Activated CD4-positive, alpha-beta T cell treated with anti-CD3 and anti-CD28 coated beads for 36 hours (primary cell): ENCODE measurements around the gene ODC1. TPM values are rescaled to one million over a fixed set of nuclear protein-coding genes. Genes with fewer than 3 reads are reported as not detected.

Experiments used
- ATAC-seq: fragments of 200-7000 bp; cut with Tn5 transposase; one replicate; pipeline ENCODE4 v1.10.0; 2021; ENCODE audit warnings: mild to moderate bottlenecking, moderate library complexity
- CTCF ChIA-PET: fragments of 350-600 bp; sonication (Branson Sonifier 250); formaldehyde crosslinking; loops from one replicate; lab custom pipeline; 2021; ENCODE audit warnings: antibody characterized with exemption; lab: Charles Lee
- POLR2A ChIA-PET: fragments of 350-600 bp; sonication (Branson Sonifier 250); formaldehyde crosslinking; loops from one replicate; lab custom pipeline; 2021; ENCODE audit warnings: antibody characterized with exemption, inconsistent platforms; lab: Charles Lee
- DNase-seq: peaks from one replicate; pipeline ENCODE4 v3.0.0-alpha.2; 2020
- H3K27ac Mint-ChIP-seq: one replicate; pipeline ENCODE4 v1.8.0; 2021; ENCODE audit warnings: mixed read lengths
- H3K27me3 Mint-ChIP-seq: one replicate; pipeline ENCODE4 v1.8.0; 2021; ENCODE audit warnings: mixed read lengths
- H3K36me3 Mint-ChIP-seq: one replicate; pipeline ENCODE4 v1.8.0; 2021; ENCODE audit warnings: low read depth, mixed read lengths
- H3K4me1 Mint-ChIP-seq: one replicate; pipeline ENCODE4 v1.8.0; 2021; ENCODE audit warnings: mixed read lengths
- H3K4me3 Mint-ChIP-seq: one replicate; pipeline ENCODE4 v1.8.0; 2021; ENCODE audit warnings: mild to moderate bottlenecking, moderate library complexity, mixed read lengths
- H3K9me3 Mint-ChIP-seq: one replicate; pipeline ENCODE4 v1.8.0; 2021; ENCODE audit warnings: low read depth, mixed read lengths
- intact Hi-C, 2 experiments: fragments of 100-400 bp; cut with DNase I in 1 of 2; cut with micrococcal nuclease in 1 of 2; formaldehyde crosslinking; loops; one replicate each; pipeline versions ENCODE4 v1.14.2 to v1.15.1; 2022 to 2024; cut with DNase I, micrococcal nuclease
- total RNA-seq, 2 experiments: library from RNA; stranded (reverse); gene quantifications; one replicate each; pipeline ENCODE4 v1.2.3, GENCODE V29; 2021

Gene ODC1
- total RNA-seq, 2 experiments from 2014 or later, result 158 to 170 TPM

GRCh38 chr2:10424916-10425505, 23.1 kb downstream of the ODC1 start:
- H3K27me3 Mint-ChIP-seq, result no peaks in the 10 kb centered on the region
- no peak overlapping the region for H3K4me3 Mint-ChIP-seq
- H3K4me1 Mint-ChIP-seq, result no peaks in the 10 kb centered on the region
- CTCF ChIA-PET, result interaction anchor here (1.1 to 2.0 kb wide), 3 partner anchors 10 to 353 kb away, joined by 3 to 8 read pairs (median 4); no protein-coding TSS in a partner anchor
- ATAC-seq (no peak), DNase-seq (no peak)
- no peak overlapping the region for H3K27ac Mint-ChIP-seq
- intact Hi-C loops, result no loop called here
- POLR2A ChIA-PET, result no interaction called here
- H3K36me3 Mint-ChIP-seq, result peaks cover 20% of the 10 kb centered on the region
- no peaks in the 10 kb centered on the region for H3K9me3 Mint-ChIP-seq

GRCh38 chr2:10424051-10424450, 24.1 kb downstream of the ODC1 start:
- CTCF ChIA-PET, result interaction anchor here (0.5 to 1.5 kb wide), 4 partner anchors 12 to 352 kb away, joined by 3 to 4 read pairs (median 3); no protein-coding TSS in a partner anchor
- Mint-ChIP-seq H3K36me3 (peaks cover 24% of the 10 kb centered on the region), H3K4me1 (no peaks in the 10 kb centered on the region), H3K4me3 (no peak overlapping the region), H3K27ac (no peak overlapping the region), H3K9me3 (no peaks in the 10 kb centered on the region), H3K27me3 (no peaks in the 10 kb centered on the region)
- POLR2A ChIA-PET, result no interaction called here
- ATAC-seq (no peak), DNase-seq (no peak)
- intact Hi-C loops, result no loop called here

- ATAC-seq (no peak), DNase-seq (no peak)
- no peak overlapping the region for H3K4me3 Mint-ChIP-seq
- intact Hi-C loops, result no loop called here
- H3K27ac Mint-ChIP-seq, result no peak overlapping the region
- no peaks in the 10 kb centered on the region for H3K4me1 Mint-ChIP-seq
- CTCF ChIA-PET, result interaction anchor here (0.5 to 1.5 kb wide), 4 partner anchors 12 to 439 kb away, joined by 3 read pairs; no protein-coding TSS in a partner anchor
- H3K27me3 Mint-ChIP-seq, result no peaks in the 10 kb centered on the region
- POLR2A ChIA-PET, result no interaction called here
- no peaks in the 10 kb centered on the region for H3K9me3 Mint-ChIP-seq
- peaks cover 24% of the 10 kb centered on the region for H3K36me3 Mint-ChIP-seq
Measured at GRCh38 chr2:10423400-10423774, 24.7 kb downstream of the ODC1 start.

- H3K36me3 Mint-ChIP-seq, result peaks cover 24% of the 10 kb centered on the region
- H3K27me3 Mint-ChIP-seq, result no peaks in the 10 kb centered on the region
- CTCF ChIA-PET, result interaction anchor here (0.9 kb wide), 1 partner anchor 439 kb away, joined by 3 read pairs; no protein-coding TSS in a partner anchor
- POLR2A ChIA-PET, result no interaction called here
- no peak for DNase-seq
- H3K27ac Mint-ChIP-seq, result no peak overlapping the region
- no peaks in the 10 kb centered on the region for H3K4me1 Mint-ChIP-seq
- intact Hi-C loops, result no loop called here
- no peaks in the 10 kb centered on the region for H3K9me3 Mint-ChIP-seq
- no peak overlapping the region for H3K4me3 Mint-ChIP-seq
- no peak for ATAC-seq
Measured at GRCh38 chr2:10422732-10423399, 25.3 kb downstream of the ODC1 start.

- intact Hi-C loops, result no loop called here
- ChIA-PET CTCF (interaction anchor here (0.9 kb wide), 1 partner anchor 438 kb away, joined by 3 read pairs; no protein-coding TSS in a partner anchor), POLR2A (no interaction called here)
- no peak overlapping the region for H3K27ac Mint-ChIP-seq
- no peaks in the 10 kb centered on the region for H3K27me3 Mint-ChIP-seq
- H3K9me3 Mint-ChIP-seq, result no peaks in the 10 kb centered on the region
- peaks cover 24% of the 10 kb centered on the region for H3K36me3 Mint-ChIP-seq
- ATAC-seq (no peak), DNase-seq (no peak)
- H3K4me3 Mint-ChIP-seq, result no peak overlapping the region
- no peaks in the 10 kb centered on the region for H3K4me1 Mint-ChIP-seq
Measured at GRCh38 chr2:10422251-10422650, 25.9 kb downstream of the ODC1 start.

- intact Hi-C loops, result no loop called here
- Mint-ChIP-seq H3K27me3 (no peaks in the 10 kb centered on the region), H3K27ac (no peak overlapping the region), H3K4me1 (no peaks in the 10 kb centered on the region), H3K9me3 (no peaks in the 10 kb centered on the region), H3K4me3 (no peak overlapping the region), H3K36me3 (peaks cover 23% of the 10 kb centered on the region)
- ATAC-seq, result no peak
- no peak for DNase-seq
- POLR2A ChIA-PET, result no interaction called here
- CTCF ChIA-PET, result interaction anchor here (1.0 to 1.6 kb wide), 2 partner anchors 11 to 27 kb away, joined by 3 to 6 read pairs; no protein-coding TSS in a partner anchor
Measured at GRCh38 chr2:10419553-10420257, 28.4 kb downstream of the ODC1 start.

GRCh38 chr2:10417551-10418335, 30.4 kb downstream of the ODC1 start:
- Mint-ChIP-seq H3K4me3 (no peak overlapping the region), H3K9me3 (no peaks in the 10 kb centered on the region), H3K36me3 (peaks cover 16% of the 10 kb centered on the region), H3K4me1 (peaks cover 6% of the 10 kb centered on the region), H3K27ac (no peak overlapping the region), H3K27me3 (no peaks in the 10 kb centered on the region)
- ChIA-PET CTCF (interaction anchor here (1.6 kb wide), 1 partner anchor 9 kb away, joined by 6 read pairs; no protein-coding TSS in a partner anchor), POLR2A (no interaction called here)
- no peak for ATAC-seq
- intact Hi-C loops, result no loop called here
- DNase-seq, result no peak

GRCh38 chr2:10415640-10416039, 32.5 kb downstream of the ODC1 start:
- intact Hi-C loops, result no loop called here
- no peaks in the 10 kb centered on the region for H3K9me3 Mint-ChIP-seq
- peaks cover 15% of the 10 kb centered on the region for H3K36me3 Mint-ChIP-seq
- ChIA-PET POLR2A (no interaction called here), CTCF (interaction anchor here (0.7 to 1.5 kb wide), 2 partner anchors 20 to 184 kb away, joined by 3 to 6 read pairs; no protein-coding TSS in a partner anchor)
- ATAC-seq, result no peak
- H3K4me3 Mint-ChIP-seq, result no peak overlapping the region
- DNase-seq, result no peak
- H3K27ac Mint-ChIP-seq, result no peak overlapping the region
- H3K4me1 Mint-ChIP-seq, result peaks cover 11% of the 10 kb centered on the region
- no peaks in the 10 kb centered on the region for H3K27me3 Mint-ChIP-seq

- Mint-ChIP-seq H3K9me3 (no peaks in the 10 kb centered on the region), H3K27me3 (no peaks in the 10 kb centered on the region), H3K4me1 (peaks cover 17% of the 10 kb centered on the region), H3K36me3 (peaks cover 14% of the 10 kb centered on the region), H3K27ac (no peak overlapping the region), H3K4me3 (no peak overlapping the region)
- CTCF ChIA-PET, result interaction anchor here (0.7 kb wide), 1 partner anchor 185 kb away, joined by 3 read pairs; no protein-coding TSS in a partner anchor
- DNase-seq (no peak), ATAC-seq (no peak)
- POLR2A ChIA-PET, result no interaction called here
- intact Hi-C loops, result no loop called here
Measured at GRCh38 chr2:10415048-10415447, 33.1 kb downstream of the ODC1 start.

GRCh38 chr2:10414591-10414990, 33.5 kb downstream of the ODC1 start:
- CTCF ChIA-PET, result interaction anchor here (0.7 kb wide), 1 partner anchor 111 kb away, joined by 4 read pairs; no protein-coding TSS in a partner anchor
- Mint-ChIP-seq H3K36me3 (peaks cover 11% of the 10 kb centered on the region), H3K27me3 (no peaks in the 10 kb centered on the region), H3K27ac (no peak overlapping the region), H3K4me1 (peaks cover 19% of the 10 kb centered on the region), H3K9me3 (no peaks in the 10 kb centered on the region), H3K4me3 (no peak overlapping the region)
- intact Hi-C loops, result no loop called here
- ATAC-seq, result no peak
- POLR2A ChIA-PET, result no interaction called here
- no peak for DNase-seq

- POLR2A ChIA-PET, result no interaction called here
Measured at GRCh38 chr2:10413991-10414451, 34.1 kb downstream of the ODC1 start.

More at GRCh38 chr2:10413991-10414451, 34.1 kb downstream of the ODC1 start:
- H3K4me1 Mint-ChIP-seq, result peaks cover 25% of the 10 kb centered on the region
- DNase-seq (no peak), ATAC-seq (no peak)
- H3K9me3 Mint-ChIP-seq, result no peaks in the 10 kb centered on the region
- intact Hi-C loops, result no loop called here
- CTCF ChIA-PET, result interaction anchor here (0.7 kb wide), 1 partner anchor 110 kb away, joined by 4 read pairs; no protein-coding TSS in a partner anchor
- no peak overlapping the region for H3K4me3 Mint-ChIP-seq
- no peaks in the 10 kb centered on the region for H3K27me3 Mint-ChIP-seq
- no peak overlapping the region for H3K27ac Mint-ChIP-seq
- H3K36me3 Mint-ChIP-seq, result peaks cover 12% of the 10 kb centered on the region
